SK-N-SH (cell line): ENCODE data around the gene PALS1. TPM values are rescaled to one million over a fixed set of nuclear protein-coding genes. Genes with fewer than 3 reads are reported as not detected.

Source experiments
- CTCF ChIA-PET: fragments of 300-600, 350-600 bp; formaldehyde crosslinking; extraction: SDS; loops from one replicate; lab custom pipeline; 2021; lab: Yijun Ruan, JAX
- POLR2A ChIA-PET: fragments of 350-600 bp; sonication (Branson Sonifier 250); formaldehyde crosslinking; extraction: SDS; loops from one replicate; lab custom pipeline; 2020; ENCODE audit warnings: antibody characterized with exemption, inconsistent platforms; lab: Yijun Ruan, JAX
- DNase-seq: peaks from one replicate; pipeline ENCODE4 v3.0.0; 2012
- H2AFZ ChIP-seq: fragments of 200-600 bp; sonication (generic); 2 replicates; pipeline ENCODE4 v1.8.1; 2016; ENCODE audit warnings: antibody characterized with exemption, mild to moderate bottlenecking, low read depth
- H3F3A ChIP-seq: fragments of 200-600 bp; sonication (generic); replicated peaks from 2 replicates; pipeline ENCODE3; 2016; ENCODE audit warnings: antibody characterized with exemption, mild to moderate bottlenecking; ENCODE audit not compliant: insufficient read depth
- H3K27ac ChIP-seq, 2 experiments: fragments of 200-500 bp in 1 of 2; fragments of 200-600 bp in 1 of 2; sonication (Bioruptor generic) in 1 of 2; sonication (generic), shearing (Covaris generic) in 1 of 2; 2 replicates each; pipeline versions ENCODE4 v1.5.1 to v1.6.1; 2014 to 2016; ENCODE audit warnings: low read depth in 2 of 2, inconsistent platforms in 1 of 2, low read length in 1 of 2, mild to moderate bottlenecking in 1 of 2, mixed read lengths in 1 of 2
- H3K27me3 ChIP-seq: fragments of 200-600 bp; sonication (generic), shearing (Covaris generic); 2 replicates; pipeline ENCODE4 v1.6.1; 2016; ENCODE audit warnings: mixed run types; ENCODE audit not compliant: insufficient read depth
- H3K36me3 ChIP-seq, 2 experiments: fragments of 200-500 bp in 1 of 2; fragments of 200-600 bp in 1 of 2; sonication (Bioruptor generic) in 1 of 2; sonication (generic) in 1 of 2; replicated peaks in 1 of 2; 2 replicates each; pipeline versions ENCODE3 to v1.5.1; 2014 to 2016; ENCODE audit warnings: low read length in 1 of 2, mild to moderate bottlenecking in 1 of 2; ENCODE audit not compliant: insufficient read depth in 2 of 2, control insufficient read depth in 1 of 2
- H3K4me1 ChIP-seq, 2 experiments: fragments of 200-500 bp in 1 of 2; fragments of 200-600 bp in 1 of 2; sonication (Bioruptor generic) in 1 of 2; sonication (generic), shearing (Covaris generic) in 1 of 2; 2 replicates each; pipeline versions ENCODE4 v1.5.1 to v1.6.1; 2014 to 2016; ENCODE audit warnings: low read depth in 1 of 2, low read length in 1 of 2, mixed run types in 1 of 2; ENCODE audit not compliant: insufficient read depth in 2 of 2, control insufficient read depth in 1 of 2
- H3K4me2 ChIP-seq: fragments of 200-600 bp; sonication (generic), shearing (Covaris generic); 2 replicates; pipeline ENCODE4 v1.6.1; 2017; ENCODE audit warnings: mixed run types
- H3K4me3 ChIP-seq, 2 experiments: fragments of 200-500 bp in 1 of 2; fragments of 200-600 bp in 1 of 2; sonication (Bioruptor generic) in 1 of 2; sonication (generic), shearing (Covaris generic) in 1 of 2; 2 replicates each; pipeline versions ENCODE4 v1.5.1 to v1.8.1; 2014 to 2016; ENCODE audit warnings: low read depth in 2 of 2, inconsistent platforms in 1 of 2, low read length in 1 of 2, mild to moderate bottlenecking in 1 of 2, mixed read lengths in 1 of 2, moderate library complexity in 1 of 2
- H3K79me2 ChIP-seq: fragments of 200-600 bp; sonication (generic); 2 replicates; pipeline ENCODE4 v1.8.1; 2017; ENCODE audit warnings: mild to moderate bottlenecking; ENCODE audit not compliant: insufficient read depth
- H3K9ac ChIP-seq: fragments of 200-600 bp; sonication (generic); 2 replicates; pipeline ENCODE4 v1.6.1; 2017; ENCODE audit warnings: mixed run types
- H3K9me2 ChIP-seq: fragments of 200-600 bp; sonication (generic); 2 replicates; pipeline ENCODE4 v1.6.1; 2017; ENCODE audit warnings: mixed run types
- H3K9me3 ChIP-seq: fragments of 200-600 bp; sonication (generic); 2 replicates; pipeline ENCODE4 v1.6.1; 2017; ENCODE audit warnings: mixed run types, mild to moderate bottlenecking, moderate library complexity
- H4K20me1 ChIP-seq: fragments of 200-600 bp; sonication (generic); 2 replicates; pipeline ENCODE4 v1.6.1; 2017; ENCODE audit warnings: mild to moderate bottlenecking, mixed run types; ENCODE audit not compliant: insufficient read depth
- CHD2 ChIP-seq: fragments of 150-350 bp; IDR thresholded peaks from 2 replicates; pipeline ENCODE4 v1.6.1; 2018; ENCODE audit warnings: low read length; ENCODE audit not compliant: partially characterized antibody
- CTCF ChIP-seq: fragments of 200-600 bp; sonication (generic); IDR thresholded peaks from 2 replicates; pipeline ENCODE4 v1.6.1; 2017; ENCODE audit warnings: antibody characterized with exemption, mild to moderate bottlenecking, moderate library complexity
- EZH2phosphoT487 ChIP-seq: fragments of 200-600 bp; sonication (generic); IDR thresholded peaks from 2 replicates; pipeline ENCODE4 v1.6.1; 2017; ENCODE audit warnings: low read depth, mixed run types, mild to moderate bottlenecking, antibody characterized with exemption, moderate library complexity, borderline replicate concordance
- FOXJ3 ChIP-seq: sonication (generic); formaldehyde crosslinking; IDR thresholded peaks from 2 replicates; pipeline ENCODE4 v1.5.1; 2020; ENCODE audit warnings: mild to moderate bottlenecking, missing genetic modification reagents
- GABPA ChIP-seq: IDR thresholded peaks from 2 replicates; pipeline ENCODE4 v1.4.0; 2012; ENCODE audit warnings: low read depth, mild to moderate bottlenecking
- GATA2 ChIP-seq: sonication (generic); formaldehyde crosslinking; IDR thresholded peaks from 2 replicates; pipeline ENCODE4 v1.5.0; 2020; ENCODE audit warnings: mild to moderate bottlenecking, missing genetic modification reagents
- IRF3 ChIP-seq: fragments of 150-350 bp; IDR thresholded peaks from 2 replicates; pipeline ENCODE4 v1.6.1; 2016; ENCODE audit warnings: mild to moderate bottlenecking, low read depth, low read length
- JUND ChIP-seq: IDR thresholded peaks from 2 replicates; pipeline ENCODE4 v1.4.0; 2012
- MEF2A ChIP-seq: IDR thresholded peaks from 2 replicates; pipeline ENCODE4 v1.4.0; 2012; ENCODE audit warnings: low read depth, borderline replicate concordance
- NFIC ChIP-seq: IDR thresholded peaks from 2 replicates; pipeline ENCODE4 v1.4.0; 2012; ENCODE audit warnings: borderline replicate concordance
- NRF1 ChIP-seq: IDR thresholded peaks from 2 replicates; pipeline ENCODE4 v1.6.1; 2012; ENCODE audit warnings: low read depth, mild to moderate bottlenecking, low read length
- RXRA ChIP-seq: IDR thresholded peaks from 2 replicates; pipeline ENCODE4 v1.4.0; 2012; ENCODE audit warnings: low read depth, mild to moderate bottlenecking, borderline replicate concordance
- SMC3 ChIP-seq: IDR thresholded peaks from 2 replicates; pipeline ENCODE4 v1.6.1; 2012; ENCODE audit warnings: low read depth, low read length, improper control_type of control experiment
- TCF12 ChIP-seq: IDR thresholded peaks from 2 replicates; pipeline ENCODE4 v1.4.0; 2012
- TEAD4 ChIP-seq: IDR thresholded peaks from 2 replicates; pipeline ENCODE4 v1.4.0; 2012; ENCODE audit warnings: mild to moderate bottlenecking, borderline replicate concordance; ENCODE audit not compliant: insufficient read depth
- WGBS: methylation state at CpG from one replicate; pipeline ENCODE4 v1.1.6; 2017; ENCODE audit warnings: low lambda C conversion rate; 5-methylcytosine and 5-hydroxymethylcytosine counted together
- polyA plus RNA-seq, 3 experiments: library from polyadenylated mRNA; depleted of rRNA; stranded (reverse); fragments of >200 nt; gene quantifications; 2 replicates each; pipeline ENCODE4 v1.2.3, GENCODE V29; 2012

PALS1 gene
- polyA plus RNA-seq, 1 of the 3 experiments (the other 2 are of a cell fraction): 8.0 TPM

GRCh38 chr14:67232621-67233020 lies 8.6 kb upstream of the PALS1 start:
- TF ChIP-seq GATA2 (CRISPR knock-in tag) (peak; percentile 13; the same call in 1 of the 2 replicates), NRF1 (no peak), FOXJ3 (CRISPR knock-in tag) (no peak), CHD2 (no peak)
- peak; percentile 23 for DNase-seq
- peak overlapping the region in 1 of 2 experiments; percentile 64; a peak in 2 of 4 replicates for H3K27ac ChIP-seq
- no peaks in the 10 kb centered on the region for H3K9me3 ChIP-seq
- H3K36me3 ChIP-seq: no peaks in the 10 kb centered on the region
- H4K20me1 ChIP-seq: no peaks in the 10 kb centered on the region
- H3K4me3 ChIP-seq: no peak overlapping the region
- H3F3A ChIP-seq: peaks cover 4% of the 10 kb centered on the region
- no peaks in the 10 kb centered on the region for H3K27me3 ChIP-seq
- H2AFZ ChIP-seq: 0 out of 2 replicates have a peak overlapping the region, but pooled peaks have one; percentile 46
- H3K4me1 ChIP-seq: peaks cover 0 to 13% of the 10 kb centered on the region in 2 experiments; a peak in 2 of 4 replicates
- no peak overlapping the region for H3K4me2 ChIP-seq
- H3K9me2 ChIP-seq: no peaks in the 10 kb centered on the region
- no peaks in the 10 kb centered on the region for H3K79me2 ChIP-seq
- WGBS: 49% methylated on average over 2 of the region's 2 CpGs
- POLR2A ChIA-PET: interaction anchor here (1.2 kb wide), 1 partner anchor 9 kb away, joined by 3 read pairs; no protein-coding TSS in a partner anchor
- H3K9ac ChIP-seq: no peak overlapping the region
- CTCF ChIA-PET: interaction anchor here (0.9 to 2.8 kb wide), 3 partner anchors 9 to 127 kb away, joined by 3 to 11 read pairs (median 4); partner anchors contain the start of gene ATP6V1D

- H4K20me1 ChIP-seq: peaks cover 4% of the 10 kb centered on the region; the same call in 1 of the 2 replicates
- no peak overlapping the region for H3K4me3 ChIP-seq
- no peaks in the 10 kb centered on the region for H3K36me3 ChIP-seq
- H3K27ac ChIP-seq: no peak overlapping the region
- no peak for DNase-seq
- no peak overlapping the region for H3K9ac ChIP-seq
- POLR2A ChIA-PET: no interaction called here
- H3K9me2 ChIP-seq: no peaks in the 10 kb centered on the region
- 58% methylated on average over 1 of the region's 1 CpG for WGBS
- H3K27me3 ChIP-seq: no peaks in the 10 kb centered on the region
- H3K4me2 ChIP-seq: no peak overlapping the region
- H2AFZ ChIP-seq: no peak overlapping the region
- no peaks in the 10 kb centered on the region for H3K9me3 ChIP-seq
- H3K4me1 ChIP-seq: peaks cover 6 to 7% of the 10 kb centered on the region in 2 experiments; a peak in 2 of 4 replicates
- peaks cover 10% of the 10 kb centered on the region for H3K79me2 ChIP-seq
- TF ChIP-seq GABPA (no peak), CTCF (no peak), FOXJ3 (CRISPR knock-in tag) (no peak)
- TF ChIP-seq, all 33 proteins: peak for 0
- CTCF ChIA-PET: interaction anchor here (1.0 kb wide), 1 partner anchor 15 kb away, joined by 3 read pairs; no protein-coding TSS in a partner anchor
- H3F3A ChIP-seq: peaks cover 16% of the 10 kb centered on the region
These were observed 3.6 kb upstream of the PALS1 start for GRCh38 chr14:67237591-67237990.

- Histone ChIP-seq H3K4me3 (no peak overlapping the region; a peak in 1 of 4 replicates), H3K9me2 (no peaks in the 10 kb centered on the region), H3K9me3 (no peaks in the 10 kb centered on the region), H3K36me3 (no peaks in the 10 kb centered on the region), H3K79me2 (peaks cover 30% of the 10 kb centered on the region), H4K20me1 (peaks cover 9% of the 10 kb centered on the region; the same call in 1 of the 2 replicates), H3K27ac (no peak overlapping the region), H3K4me1 (peaks cover 6% of the 10 kb centered on the region in 2 experiments; a peak in 3 of 4 replicates), H3K4me2 (no peak overlapping the region), H3F3A (peaks cover 18% of the 10 kb centered on the region), H3K27me3 (no peaks in the 10 kb centered on the region), H3K9ac (no peak overlapping the region), H2AFZ (peak overlapping the region; percentile 99; the same call in 1 of the 2 replicates)
- POLR2A ChIA-PET: no interaction called here
- WGBS: 94% methylated on average over 14 of the region's 14 CpGs
- no peak for DNase-seq
- CTCF ChIA-PET: interaction anchor here (1.0 to 1.5 kb wide), 2 partner anchors 46 to 120 kb away, joined by 3 read pairs; partner anchors contain the start of genes ATP6V1D and EIF2S1
- TF ChIP-seq EZH2phosphoT487 (no peak), FOXJ3 (CRISPR knock-in tag) (no peak), CHD2 (no peak), NFIC (no peak), RXRA (no peak), IRF3 (no peak), MEF2A (no peak), CTCF (no peak), TEAD4 (no peak), SMC3 (no peak), JUND (no peak), TCF12 (no peak)
These were observed 1.7 kb upstream of the PALS1 start for GRCh38 chr14:67239582-67239981.
